ENCODE measurements around the gene SGO2.
A peak's percentile ranks its signal among the peaks of the same experiment; 100 is the strongest.
"Not testable (repeated sequence)": the region's sequence is repeated elsewhere in the genome, so short reads cannot be mapped to it uniquely, and the experiment has no call there.

Gene SGO2

GRCh38 chr2:200525066-200525465 lies 941 bp upstream of the SGO2 start:
- DNase-seq (ENCODE audit: low read depth) = peak; percentile 15
- peak overlapping the region; percentile 89 for H3K9ac ChIP-seq (ENCODE audit: low read length)
- no peaks in the 10 kb centered on the region for H3K36me3 ChIP-seq (ENCODE audit: control insufficient read depth, insufficient read depth, low read length, severe bottlenecking)
- H3K27me3 ChIP-seq (replicated peaks; ENCODE audit: control insufficient read depth, insufficient read depth, low read length) = peaks cover 10% of the 10 kb centered on the region
- no peaks in the 10 kb centered on the region for H3K9me3 ChIP-seq (ENCODE audit: control insufficient read depth, low read length)
- H3K4me1 ChIP-seq (ENCODE audit: control insufficient read depth, insufficient read depth, low read length) = peaks cover 15% of the 10 kb centered on the region
- peak overlapping the region; percentile 96 for H3K4me3 ChIP-seq (ENCODE audit: low read length)

- H3K27me3 ChIP-seq (replicated peaks; ENCODE audit: control insufficient read depth, insufficient read depth, low read length) = peaks cover 10% of the 10 kb centered on the region
- H3K9me3 ChIP-seq (ENCODE audit: control insufficient read depth, low read length) = no peaks in the 10 kb centered on the region
- peak overlapping the region; percentile 96 for H3K4me3 ChIP-seq (ENCODE audit: low read length)
- DNase-seq (ENCODE audit: low read depth) = no peak
- peaks cover 15% of the 10 kb centered on the region for H3K4me1 ChIP-seq (ENCODE audit: control insufficient read depth, insufficient read depth, low read length)
- no peaks in the 10 kb centered on the region for H3K36me3 ChIP-seq (ENCODE audit: control insufficient read depth, insufficient read depth, low read length, severe bottlenecking)
- H3K9ac ChIP-seq (ENCODE audit: low read length) = peak overlapping the region; percentile 89
Observed at GRCh38 chr2:200525551-200525881, 491 bp upstream of the SGO2 start.

GRCh38 chr2:200528228-200528627 lies 2.2 kb downstream of the SGO2 start:
- no peak overlapping the region for H3K4me3 ChIP-seq (ENCODE audit: low read length)
- H3K4me1 ChIP-seq (ENCODE audit: control insufficient read depth, insufficient read depth, low read length) = peaks cover 15% of the 10 kb centered on the region
- H3K27me3 ChIP-seq (replicated peaks; ENCODE audit: control insufficient read depth, insufficient read depth, low read length) = no peaks in the 10 kb centered on the region
- no peaks in the 10 kb centered on the region for H3K9me3 ChIP-seq (ENCODE audit: control insufficient read depth, low read length)
- no peaks in the 10 kb centered on the region for H3K36me3 ChIP-seq (ENCODE audit: control insufficient read depth, insufficient read depth, low read length, severe bottlenecking)
- no peak for DNase-seq (ENCODE audit: low read depth)
- H3K9ac ChIP-seq (ENCODE audit: low read length) = no peak overlapping the region

GRCh38 chr2:200533754-200534153 lies 7.7 kb downstream of the SGO2 start:
- Histone ChIP-seq H3K9me3 (ENCODE audit: control insufficient read depth, low read length) (no peaks in the 10 kb centered on the region), H3K4me1 (ENCODE audit: control insufficient read depth, insufficient read depth, low read length) (peaks cover 20% of the 10 kb centered on the region), H3K4me3 (ENCODE audit: low read length) (peak overlapping the region; percentile 7), H3K9ac (ENCODE audit: low read length) (no peak overlapping the region), H3K36me3 (ENCODE audit: control insufficient read depth, insufficient read depth, low read length, severe bottlenecking) (no peaks in the 10 kb centered on the region), H3K27me3 (replicated peaks; ENCODE audit: control insufficient read depth, insufficient read depth, low read length) (no peaks in the 10 kb centered on the region)
- DNase-seq (ENCODE audit: low read depth) = no peak

- peak; percentile 33 for DNase-seq (ENCODE audit: low read depth)
- peak overlapping the region; percentile 51 for H3K4me3 ChIP-seq (ENCODE audit: low read length)
- no peak overlapping the region for H3K9ac ChIP-seq (ENCODE audit: low read length)
- no peaks in the 10 kb centered on the region for H3K9me3 ChIP-seq (ENCODE audit: control insufficient read depth, low read length)
- peaks cover 20% of the 10 kb centered on the region for H3K4me1 ChIP-seq (ENCODE audit: control insufficient read depth, insufficient read depth, low read length)
- H3K27me3 ChIP-seq (replicated peaks; ENCODE audit: control insufficient read depth, insufficient read depth, low read length) = no peaks in the 10 kb centered on the region
- no peaks in the 10 kb centered on the region for H3K36me3 ChIP-seq (ENCODE audit: control insufficient read depth, insufficient read depth, low read length, severe bottlenecking)
Observed at GRCh38 chr2:200534572-200534971, 8.6 kb downstream of the SGO2 start.

- no peaks in the 10 kb centered on the region for H3K27me3 ChIP-seq (replicated peaks; ENCODE audit: control insufficient read depth, insufficient read depth, low read length)
- DNase-seq (ENCODE audit: low read depth) = no peak
- H3K4me3 ChIP-seq (ENCODE audit: low read length) = no peak overlapping the region
- peaks cover 20% of the 10 kb centered on the region for H3K4me1 ChIP-seq (ENCODE audit: control insufficient read depth, insufficient read depth, low read length)
- no peak overlapping the region for H3K9ac ChIP-seq (ENCODE audit: low read length)
- H3K36me3 ChIP-seq (ENCODE audit: control insufficient read depth, insufficient read depth, low read length, severe bottlenecking) = no peaks in the 10 kb centered on the region
- no peaks in the 10 kb centered on the region for H3K9me3 ChIP-seq (ENCODE audit: control insufficient read depth, low read length)
Observed at GRCh38 chr2:200538139-200538538, 12.1 kb downstream of the SGO2 start.

GRCh38 chr2:200540793-200541192 lies 14.8 kb downstream of the SGO2 start:
- H3K4me3 ChIP-seq (ENCODE audit: low read length) = no peak overlapping the region
- H3K9me3 ChIP-seq (ENCODE audit: control insufficient read depth, low read length) = no peaks in the 10 kb centered on the region
- DNase-seq (ENCODE audit: low read depth) = no peak
- no peaks in the 10 kb centered on the region for H3K27me3 ChIP-seq (replicated peaks; ENCODE audit: control insufficient read depth, insufficient read depth, low read length)
- H3K9ac ChIP-seq (ENCODE audit: low read length) = no peak overlapping the region
- peaks cover 3% of the 10 kb centered on the region for H3K4me1 ChIP-seq (ENCODE audit: control insufficient read depth, insufficient read depth, low read length)
- H3K36me3 ChIP-seq (ENCODE audit: control insufficient read depth, insufficient read depth, low read length, severe bottlenecking) = no peaks in the 10 kb centered on the region

- H3K4me3 ChIP-seq (ENCODE audit: low read length); H3K27me3 ChIP-seq (replicated peaks; ENCODE audit: control insufficient read depth, insufficient read depth, low read length); H3K9ac ChIP-seq (ENCODE audit: low read length); H3K36me3 ChIP-seq (ENCODE audit: control insufficient read depth, insufficient read depth, low read length, severe bottlenecking); H3K4me1 ChIP-seq (ENCODE audit: control insufficient read depth, insufficient read depth, low read length); H3K9me3 ChIP-seq (ENCODE audit: control insufficient read depth, low read length); DNase-seq (ENCODE audit: low read depth): not testable (repeated sequence)
Observed at GRCh38 chr2:200566596-200566995, 40.6 kb downstream of the SGO2 start.

- Histone ChIP-seq H3K36me3 (ENCODE audit: control insufficient read depth, insufficient read depth, low read length, severe bottlenecking) (no peaks in the 10 kb centered on the region), H3K9ac (ENCODE audit: low read length) (no peak overlapping the region), H3K4me3 (ENCODE audit: low read length) (no peak overlapping the region), H3K9me3 (ENCODE audit: control insufficient read depth, low read length) (no peaks in the 10 kb centered on the region), H3K4me1 (ENCODE audit: control insufficient read depth, insufficient read depth, low read length) (no peaks in the 10 kb centered on the region), H3K27me3 (replicated peaks; ENCODE audit: control insufficient read depth, insufficient read depth, low read length) (no peaks in the 10 kb centered on the region)
- DNase-seq (ENCODE audit: low read depth) = no peak
Observed at GRCh38 chr2:200567932-200568331, 41.9 kb downstream of the SGO2 start.

GRCh38 chr2:200575957-200576356 lies 50.0 kb downstream of the SGO2 start:
- H3K4me1 ChIP-seq (ENCODE audit: control insufficient read depth, insufficient read depth, low read length) = no peaks in the 10 kb centered on the region
- peak; percentile 65 for DNase-seq (ENCODE audit: low read depth)
- H3K27me3 ChIP-seq (replicated peaks; ENCODE audit: control insufficient read depth, insufficient read depth, low read length) = no peaks in the 10 kb centered on the region
- no peak overlapping the region for H3K4me3 ChIP-seq (ENCODE audit: low read length)
- no peaks in the 10 kb centered on the region for H3K36me3 ChIP-seq (ENCODE audit: control insufficient read depth, insufficient read depth, low read length, severe bottlenecking)
- no peak overlapping the region for H3K9ac ChIP-seq (ENCODE audit: low read length)
- H3K9me3 ChIP-seq (ENCODE audit: control insufficient read depth, low read length) = no peaks in the 10 kb centered on the region

- no peaks in the 10 kb centered on the region for H3K36me3 ChIP-seq (ENCODE audit: control insufficient read depth, insufficient read depth, low read length, severe bottlenecking)
- H3K9ac ChIP-seq (ENCODE audit: low read length) = no peak overlapping the region
- H3K27me3 ChIP-seq (replicated peaks; ENCODE audit: control insufficient read depth, insufficient read depth, low read length) = no peaks in the 10 kb centered on the region
- DNase-seq (ENCODE audit: low read depth) = no peak
- H3K4me3 ChIP-seq (ENCODE audit: low read length) = no peak overlapping the region
- H3K9me3 ChIP-seq (ENCODE audit: control insufficient read depth, low read length) = no peaks in the 10 kb centered on the region
- no peaks in the 10 kb centered on the region for H3K4me1 ChIP-seq (ENCODE audit: control insufficient read depth, insufficient read depth, low read length)
Observed at GRCh38 chr2:200577027-200577426, 51.0 kb downstream of the SGO2 start.

- no peaks in the 10 kb centered on the region for H3K9me3 ChIP-seq (ENCODE audit: control insufficient read depth, low read length)
- no peak overlapping the region for H3K9ac ChIP-seq (ENCODE audit: low read length)
- H3K4me3 ChIP-seq (ENCODE audit: low read length) = no peak overlapping the region
- H3K36me3 ChIP-seq (ENCODE audit: control insufficient read depth, insufficient read depth, low read length, severe bottlenecking) = no peaks in the 10 kb centered on the region
- no peaks in the 10 kb centered on the region for H3K27me3 ChIP-seq (replicated peaks; ENCODE audit: control insufficient read depth, insufficient read depth, low read length)
- no peaks in the 10 kb centered on the region for H3K4me1 ChIP-seq (ENCODE audit: control insufficient read depth, insufficient read depth, low read length)
- peak; percentile 28 for DNase-seq (ENCODE audit: low read depth)
Observed at GRCh38 chr2:200578778-200579177, 52.8 kb downstream of the SGO2 start.
